Body of pancreas (tissue), 4 donors: Measurements from ENCODE around the gene CCDC181. TPM values are rescaled to one million over a fixed set of nuclear protein-coding genes. Genes with fewer than 3 reads are reported as not detected.
"Not testable (repeated sequence)": the region's sequence is repeated elsewhere in the genome, so short reads cannot be mapped to it uniquely, and the experiment has no call there.

Experiments
- ATAC-seq: fragments of 150-250 bp; one replicate; pipeline ENCODE4 v1.9.1; 2016
- DNase-seq, 4 donors: peaks; one replicate each; pipeline ENCODE4 v3.0.0-alpha.2; 2019
- H3K27ac ChIP-seq, 4 donors: fragments of 200-600 bp; sonication (generic); 1 replicate in 3 of 4; 2 replicates in 1 of 4; pipeline versions ENCODE4 v1.5.1 to v1.6.1; 2016 to 2019; ENCODE audit warnings: mild to moderate bottlenecking in 1 of 4, mixed read lengths in 1 of 4, moderate library complexity in 1 of 4
- H3K27me3 ChIP-seq, 2 donors: fragments of 200-600 bp; sonication (generic); one replicate each; pipeline ENCODE4 v1.6.0; 2016; ENCODE audit warnings: mild to moderate bottlenecking in 1 of 2
- H3K36me3 ChIP-seq, 2 donors: fragments of 200-600 bp; sonication (generic); replicated peaks in 1 of 2; 2 replicates each; pipeline ENCODE4 v1.5.1; 2016; ENCODE audit warnings: low read depth in 2 of 2; ENCODE audit not compliant: insufficient read depth in 1 of 2
- H3K4me1 ChIP-seq: fragments of 200-600 bp; sonication (generic); one replicate; pipeline ENCODE4 v1.6.0; 2016
- H3K4me3 ChIP-seq, 2 donors: fragments of 200-600 bp; sonication (generic); 1 replicate in 1 of 2; 2 replicates in 1 of 2; pipeline ENCODE4 v1.5.1; 2016 to 2019
- H3K9me3 ChIP-seq, 3 donors: fragments of 200-600 bp; sonication (generic); 1 replicate in 2 of 3; 2 replicates in 1 of 3; pipeline ENCODE4 v1.5.1; 2016
- POLR2A ChIP-seq, 3 donors: fragments of 450-650 bp; IDR thresholded peaks; one replicate each; pipeline ENCODE4 v1.6.1; 2016; ENCODE audit warnings: antibody characterized with exemption in 3 of 3, mild to moderate bottlenecking in 2 of 3
- WGBS, 2 donors: methylation state at CpG; one replicate each; pipeline ENCODE4 v1.1.5; 2017; 5-methylcytosine and 5-hydroxymethylcytosine counted together
- intact Hi-C: fragments of 100-400 bp; cut with DNase I; formaldehyde crosslinking; loops from one replicate; pipeline ENCODE4 v1.15.1; 2023
- total RNA-seq, 2 donors: library from RNA; depleted of rRNA; stranded (reverse); fragments of >200 nt; gene quantifications; one replicate each; pipeline ENCODE4 v1.1.0, GENCODE V29; 2016
- TF ChIP-seq, protein P1 (sequence below), 7 experiments: fragments of 450-650 bp in 4 of 7; fragments of 200-600 bp in 3 of 7; sonication (generic) in 3 of 7; IDR thresholded peaks; one replicate each; pipeline ENCODE4 v1.5.1; 2016 to 2019; ENCODE audit warnings: antibody characterized with exemption in 7 of 7

Gene CCDC181
- total RNA-seq, 2 donors from 2014 or later: 4.2 to 8.2 TPM

DNA sequence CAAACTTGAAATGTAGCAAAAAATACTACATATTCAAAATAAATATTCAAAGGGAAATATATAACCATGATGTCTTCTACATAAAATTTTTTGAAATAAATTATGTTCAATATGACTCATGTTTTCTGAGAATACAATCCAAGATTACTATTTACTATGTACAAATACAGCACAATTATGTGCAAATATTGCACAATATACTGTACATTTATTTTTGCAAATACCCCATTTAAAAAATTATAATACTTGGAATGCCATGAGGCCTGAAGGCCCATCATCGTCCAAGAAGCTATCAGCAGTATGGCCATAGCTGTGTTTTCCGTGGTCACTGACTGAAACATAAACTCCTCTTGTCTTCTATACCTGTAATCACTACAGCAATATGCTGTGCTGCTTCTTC lies 12.3 kb downstream of the CCDC181 start:
- ATAC-seq (no peak), DNase-seq (no peak)
- no peaks in the 10 kb centered on the region for H3K4me1 ChIP-seq
- no peaks in the 10 kb centered on the region for H3K36me3 ChIP-seq
- no peaks in the 10 kb centered on the region for H3K9me3 ChIP-seq
- no peak overlapping the region for H3K4me3 ChIP-seq
- H3K27ac ChIP-seq: no peak overlapping the region
- TF ChIP-seq, protein P1, sequence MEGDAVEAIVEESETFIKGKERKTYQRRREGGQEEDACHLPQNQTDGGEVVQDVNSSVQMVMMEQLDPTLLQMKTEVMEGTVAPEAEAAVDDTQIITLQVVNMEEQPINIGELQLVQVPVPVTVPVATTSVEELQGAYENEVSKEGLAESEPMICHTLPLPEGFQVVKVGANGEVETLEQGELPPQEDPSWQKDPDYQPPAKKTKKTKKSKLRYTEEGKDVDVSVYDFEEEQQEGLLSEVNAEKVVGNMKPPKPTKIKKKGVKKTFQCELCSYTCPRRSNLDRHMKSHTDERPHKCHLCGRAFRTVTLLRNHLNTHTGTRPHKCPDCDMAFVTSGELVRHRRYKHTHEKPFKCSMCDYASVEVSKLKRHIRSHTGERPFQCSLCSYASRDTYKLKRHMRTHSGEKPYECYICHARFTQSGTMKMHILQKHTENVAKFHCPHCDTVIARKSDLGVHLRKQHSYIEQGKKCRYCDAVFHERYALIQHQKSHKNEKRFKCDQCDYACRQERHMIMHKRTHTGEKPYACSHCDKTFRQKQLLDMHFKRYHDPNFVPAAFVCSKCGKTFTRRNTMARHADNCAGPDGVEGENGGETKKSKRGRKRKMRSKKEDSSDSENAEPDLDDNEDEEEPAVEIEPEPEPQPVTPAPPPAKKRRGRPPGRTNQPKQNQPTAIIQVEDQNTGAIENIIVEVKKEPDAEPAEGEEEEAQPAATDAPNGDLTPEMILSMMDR (IDR thresholded peaks at IDR 0.05): no peak
- TF ChIP-seq POLR2A (IDR thresholded peaks at IDR 0.05): no peak
- WGBS, 2 donors: 84 to 88% methylated on average over 2 of the region's 2 CpGs
- intact Hi-C loops: no loop called here
- H3K27me3 ChIP-seq: no peaks in the 10 kb centered on the region

DNA sequence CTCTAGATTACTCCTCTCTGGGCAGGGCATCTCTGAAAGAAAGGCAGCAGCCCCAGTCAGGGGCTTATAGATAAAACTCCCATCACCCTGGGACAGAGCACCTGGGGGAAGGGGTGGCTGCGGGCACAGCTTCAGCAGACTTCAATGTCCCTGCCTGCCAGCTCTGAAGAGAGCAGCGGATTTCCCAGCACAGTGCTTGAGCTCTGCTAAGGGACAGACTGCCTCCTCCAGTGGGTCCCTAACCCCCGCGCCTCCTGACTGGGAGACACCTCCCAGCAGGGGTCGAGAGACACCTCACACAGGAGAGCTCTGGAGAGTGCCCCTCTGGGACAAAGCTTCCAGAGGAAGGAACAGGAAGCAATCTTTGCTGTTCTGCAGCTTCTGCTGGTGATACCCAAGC lies 18.9 kb downstream of the CCDC181 start:
- H3K36me3 ChIP-seq, H3K4me1 ChIP-seq, ATAC-seq, DNase-seq, H3K4me3 ChIP-seq, H3K27me3 ChIP-seq, H3K27ac ChIP-seq, intact Hi-C loops: not testable (repeated sequence)
- WGBS, 2 donors: 87 to 100% methylated on average over 1 to 5 of the region's 5 CpGs
- peaks cover 0 to 20% (median 0%) of the 10 kb centered on the region in 3 donors for H3K9me3 ChIP-seq

DNA sequence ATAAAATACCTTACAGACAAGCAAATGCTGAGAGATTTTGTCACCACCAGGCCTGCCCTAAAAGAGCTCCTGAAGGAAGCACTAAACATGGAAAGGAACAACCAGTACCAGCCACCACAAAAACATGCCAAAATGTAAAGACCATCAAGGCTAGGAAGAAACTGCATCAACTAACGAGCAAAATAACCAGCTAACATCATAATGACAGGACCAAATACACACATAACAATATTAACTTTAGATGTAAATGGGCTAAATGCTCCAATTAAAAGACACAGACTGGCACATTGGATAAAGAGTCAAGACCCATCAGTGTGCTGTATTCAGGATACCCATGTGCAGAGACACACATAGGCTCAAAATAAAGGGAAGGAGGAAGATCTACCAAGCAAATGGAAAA lies 24.7 kb downstream of the CCDC181 start:
- H3K36me3 ChIP-seq, H3K27me3 ChIP-seq, ATAC-seq, DNase-seq, H3K4me3 ChIP-seq, H3K9me3 ChIP-seq, intact Hi-C loops, H3K4me1 ChIP-seq, H3K27ac ChIP-seq: not testable (repeated sequence)
- 93 to 100% methylated on average over 1 of the region's 1 CpG for WGBS, 2 donors

DNA sequence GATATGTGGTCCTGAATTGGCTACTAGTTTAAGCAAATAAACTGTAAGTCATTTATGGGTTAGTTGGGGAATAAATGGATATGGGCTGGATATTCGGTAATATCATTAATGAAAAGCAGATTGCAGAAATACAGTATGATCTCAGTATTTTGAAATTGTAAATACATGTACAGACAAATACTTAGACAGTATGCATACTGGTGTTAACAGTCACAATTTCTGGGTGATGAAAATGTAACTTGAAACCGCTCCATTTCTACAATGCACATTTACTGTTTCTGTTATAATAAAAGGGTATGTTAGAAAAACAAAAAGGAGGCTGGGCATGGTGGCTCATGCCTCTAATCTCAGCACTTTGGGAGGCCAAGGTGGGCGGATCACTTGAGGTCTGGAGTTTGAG lies 31.3 kb downstream of the CCDC181 start:
- DNase-seq (no peak), ATAC-seq (no peak)
- Histone ChIP-seq H3K4me3 (no peak overlapping the region), H3K27ac (no peak overlapping the region), H3K4me1 (no peaks in the 10 kb centered on the region), H3K27me3 (no peaks in the 10 kb centered on the region), H3K36me3 (peaks cover 0 to 9% of the 10 kb centered on the region in 2 donors), H3K9me3 (no peaks in the 10 kb centered on the region)
- 97 to 98% methylated on average over 3 of the region's 3 CpGs for WGBS, 2 donors
- TF ChIP-seq, protein P1 (IDR thresholded peaks at IDR 0.05): no peak
- TF ChIP-seq POLR2A (IDR thresholded peaks at IDR 0.05): no peak
- intact Hi-C loops: no loop called here

DNA sequence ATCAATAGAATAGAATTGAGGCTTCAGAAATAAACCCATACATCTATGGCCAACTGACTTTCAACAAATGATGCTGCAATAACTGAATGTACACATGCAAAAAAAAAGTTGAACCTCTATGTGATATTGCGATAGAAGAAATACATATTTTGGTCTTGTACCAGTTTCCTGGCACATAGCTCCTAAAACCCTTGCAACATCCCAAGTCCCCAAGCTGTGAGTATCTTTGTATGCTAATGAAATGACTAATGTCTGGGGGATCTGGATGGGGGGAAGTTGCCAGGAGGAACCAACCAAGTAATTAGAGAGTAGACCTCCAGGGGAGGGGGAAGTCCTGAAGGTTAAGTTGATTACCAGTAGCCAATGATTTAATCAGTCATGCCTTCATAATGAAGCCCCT lies 34.9 kb downstream of the CCDC181 start:
- no peak overlapping the region for H3K27ac ChIP-seq
- H3K9me3 ChIP-seq: no peaks in the 10 kb centered on the region
- no peaks in the 10 kb centered on the region for H3K4me1 ChIP-seq
- DNase-seq (no peak), ATAC-seq (no peak)
- H3K4me3 ChIP-seq: no peak overlapping the region
- H3K27me3 ChIP-seq: no peaks in the 10 kb centered on the region
- TF ChIP-seq POLR2A (IDR thresholded peaks at IDR 0.05): no peak
- TF ChIP-seq, protein P1 (IDR thresholded peaks at IDR 0.05): no peak
- intact Hi-C loops: no loop called here
- peaks cover 0 to 15% of the 10 kb centered on the region in 2 donors for H3K36me3 ChIP-seq
- WGBS, 2 donors: 86 to 100% methylated on average over 1 of the region's 1 CpG

DNA sequence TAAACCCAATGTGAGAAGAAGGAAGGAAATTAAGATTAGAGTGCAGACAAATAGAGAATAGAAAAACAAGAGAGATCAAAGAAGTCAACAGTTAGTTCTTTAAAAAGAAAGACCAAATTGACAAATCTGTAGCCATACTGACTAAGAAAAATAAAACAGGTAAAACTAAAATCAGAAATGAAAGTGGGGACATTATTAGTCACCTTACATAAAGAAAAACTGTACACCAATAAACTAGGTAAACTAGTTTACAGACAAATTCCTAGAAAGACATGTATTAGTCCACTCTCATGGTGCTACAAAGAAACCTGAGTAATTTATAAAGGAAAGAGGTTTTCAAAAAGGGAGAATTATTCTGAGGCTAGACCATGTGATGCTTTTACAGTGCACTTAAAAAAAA lies 37.0 kb downstream of the CCDC181 start:
- Histone ChIP-seq H3K4me3 (no peak overlapping the region), H3K4me1 (no peaks in the 10 kb centered on the region), H3K27me3 (no peaks in the 10 kb centered on the region), H3K36me3 (peaks cover 0 to 19% of the 10 kb centered on the region in 2 donors), H3K9me3 (no peaks in the 10 kb centered on the region), H3K27ac (no peak overlapping the region)
- TF ChIP-seq POLR2A (IDR thresholded peaks at IDR 0.05): no peak
- TF ChIP-seq, protein P1 (IDR thresholded peaks at IDR 0.05): no peak
- intact Hi-C loops: no loop called here
- DNase-seq (no peak), ATAC-seq (no peak)
